Kidney (tissue), 14 donors: ENCODE measurements around the gene PHF2. TPM values are rescaled to one million over a fixed set of nuclear protein-coding genes. Genes with fewer than 3 reads are reported as not detected.

Experiments
- DNase-seq, 5 donors: peaks; one replicate each; pipeline ENCODE4 v3.0.0-alpha.2; 2013 to 2020
- FAIRE-seq: peaks from 2 replicates; lab custom pipeline; 2012; peaks lifted over from hg19 to GRCh38; lab: Jason Lieb, UNC
- H3K27ac ChIP-seq, 2 donors: one replicate each; pipeline ENCODE4 v1.7.0; 2013; ENCODE audit warnings: low read depth in 2 of 2, low read length in 2 of 2, inconsistent platforms in 1 of 2
- H3K27me3 ChIP-seq: one replicate; pipeline ENCODE4 v1.7.1; 2013; ENCODE audit warnings: low read length, inconsistent platforms; ENCODE audit not compliant: control insufficient read depth, insufficient read depth
- H3K36me3 ChIP-seq, 3 donors: one replicate each; pipeline versions ENCODE4 v1.7.0 to v1.7.1; 2013; ENCODE audit warnings: low read length in 3 of 3, control low read depth in 1 of 3, inconsistent platforms in 1 of 3; ENCODE audit not compliant: insufficient read depth in 3 of 3, control insufficient read depth in 2 of 3
- H3K4me1 ChIP-seq, 3 donors: one replicate each; pipeline versions ENCODE4 v1.7.0 to v1.7.1; 2013; ENCODE audit warnings: low read length in 3 of 3, inconsistent platforms in 1 of 3, low read depth in 1 of 3; ENCODE audit not compliant: control insufficient read depth in 2 of 3, insufficient read depth in 2 of 3
- H3K4me3 ChIP-seq, 3 donors: one replicate each; pipeline versions ENCODE4 v1.7.0 to v1.8.1; 2013; ENCODE audit warnings: low read length in 3 of 3, control low read depth in 1 of 3, inconsistent platforms in 1 of 3
- H3K9ac ChIP-seq, 3 donors: one replicate each; pipeline versions ENCODE4 v1.7.0 to v1.7.1; 2013; ENCODE audit warnings: low read length in 3 of 3, control low read depth in 1 of 3, inconsistent platforms in 1 of 3
- H3K9me3 ChIP-seq, 3 donors: one replicate each; pipeline versions ENCODE4 v1.7.0 to v1.7.1; 2013; ENCODE audit warnings: low read length in 3 of 3, control low read depth in 1 of 3, inconsistent platforms in 1 of 3; ENCODE audit not compliant: control insufficient read depth in 2 of 3, insufficient read depth in 1 of 3
- intact Hi-C: fragments of 100-400 bp; cut with DNase I; formaldehyde crosslinking; loops from one replicate; pipeline ENCODE4 v1.11.1; 2022
- polyA plus RNA-seq: library from polyadenylated mRNA; stranded (reverse); fragments of 350-450 nt; fragmentation: Illumina TruSeq; extraction: RNeasy Lipid Tissue Mini Kit (QIAGEN cat#74804); gene quantifications from one replicate; pipeline ENCODE4 v1.2.3, GENCODE V29; 2014; ENCODE audit warnings: low read depth, low replicate concordance; ENCODE audit not compliant: insufficient read depth
- total RNA-seq: library from RNA; stranded (reverse); fragmentation: NEBNext Ultra II Directional; extraction: Animal tissue kit (Norgen Biotek cat#: 25700); gene quantifications from one replicate; pipeline ENCODE4 v1.2.1, GENCODE V29; 2021
- TF ChIP-seq, protein P1 (sequence below): IDR thresholded peaks from 3 replicates; pipeline ENCODE4 v1.5.1; 2012; ENCODE audit warnings: mild to moderate bottlenecking, moderate library complexity, borderline replicate concordance; ENCODE audit not compliant: insufficient read depth; ENCODE audit errors: extremely low read depth
- donor health status: control.
- donor health status: control.
- donor health status: control.
- donor health status: control.
- donor health status: control.
- donor health status: DM: yes; HTN: yes; CAD: no.
- donor health status: Normal renal cell carcinoma (clear cell type).

PHF2 gene
- total and polyA plus RNA-seq, 2 donors from 2014 or later: 10.2 to 30.7 TPM

DNA sequence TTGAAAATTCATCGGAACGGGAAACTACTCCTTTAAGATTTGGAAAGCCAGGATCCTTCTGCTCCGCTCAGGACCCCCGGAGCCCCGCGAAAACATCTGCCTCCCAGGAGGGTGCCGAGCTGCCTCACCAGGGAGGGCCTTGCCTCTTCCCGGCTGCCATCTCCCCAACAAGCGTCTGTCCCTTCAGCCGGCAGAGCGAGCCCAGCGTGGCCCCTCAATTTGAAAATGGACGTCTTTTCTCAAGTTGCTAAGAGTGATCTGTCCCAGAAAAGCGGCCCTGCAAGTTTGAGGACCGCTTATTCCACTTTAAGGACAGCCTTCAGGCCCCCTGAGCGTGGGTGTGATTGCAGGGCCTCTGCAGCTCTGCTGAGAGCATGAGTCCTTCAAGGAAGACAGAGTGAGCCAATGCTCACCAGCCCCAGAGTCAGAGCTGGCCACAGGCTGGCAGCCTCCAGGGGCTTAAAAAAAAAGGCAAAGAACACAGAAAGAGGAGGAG, 101.3 kb downstream of the PHF2 start:
- no peaks in the 10 kb centered on the region for H3K9me3 ChIP-seq
- no peaks in the 10 kb centered on the region for H3K4me1 ChIP-seq
- H3K27ac ChIP-seq: no peak overlapping the region
- H3K36me3 ChIP-seq: peaks cover 0 to 8% (median 6%) of the 10 kb centered on the region in 3 donors
- FAIRE-seq: no peak
- H3K27me3 ChIP-seq: no peaks in the 10 kb centered on the region
- TF ChIP-seq, protein P1, sequence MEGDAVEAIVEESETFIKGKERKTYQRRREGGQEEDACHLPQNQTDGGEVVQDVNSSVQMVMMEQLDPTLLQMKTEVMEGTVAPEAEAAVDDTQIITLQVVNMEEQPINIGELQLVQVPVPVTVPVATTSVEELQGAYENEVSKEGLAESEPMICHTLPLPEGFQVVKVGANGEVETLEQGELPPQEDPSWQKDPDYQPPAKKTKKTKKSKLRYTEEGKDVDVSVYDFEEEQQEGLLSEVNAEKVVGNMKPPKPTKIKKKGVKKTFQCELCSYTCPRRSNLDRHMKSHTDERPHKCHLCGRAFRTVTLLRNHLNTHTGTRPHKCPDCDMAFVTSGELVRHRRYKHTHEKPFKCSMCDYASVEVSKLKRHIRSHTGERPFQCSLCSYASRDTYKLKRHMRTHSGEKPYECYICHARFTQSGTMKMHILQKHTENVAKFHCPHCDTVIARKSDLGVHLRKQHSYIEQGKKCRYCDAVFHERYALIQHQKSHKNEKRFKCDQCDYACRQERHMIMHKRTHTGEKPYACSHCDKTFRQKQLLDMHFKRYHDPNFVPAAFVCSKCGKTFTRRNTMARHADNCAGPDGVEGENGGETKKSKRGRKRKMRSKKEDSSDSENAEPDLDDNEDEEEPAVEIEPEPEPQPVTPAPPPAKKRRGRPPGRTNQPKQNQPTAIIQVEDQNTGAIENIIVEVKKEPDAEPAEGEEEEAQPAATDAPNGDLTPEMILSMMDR: no peak
- no peak overlapping the region for H3K4me3 ChIP-seq
- peak in 2 of 5 donors; percentile 3 to 63 for DNase-seq
- intact Hi-C loops: no loop called here
- H3K9ac ChIP-seq: no peak overlapping the region

DNA sequence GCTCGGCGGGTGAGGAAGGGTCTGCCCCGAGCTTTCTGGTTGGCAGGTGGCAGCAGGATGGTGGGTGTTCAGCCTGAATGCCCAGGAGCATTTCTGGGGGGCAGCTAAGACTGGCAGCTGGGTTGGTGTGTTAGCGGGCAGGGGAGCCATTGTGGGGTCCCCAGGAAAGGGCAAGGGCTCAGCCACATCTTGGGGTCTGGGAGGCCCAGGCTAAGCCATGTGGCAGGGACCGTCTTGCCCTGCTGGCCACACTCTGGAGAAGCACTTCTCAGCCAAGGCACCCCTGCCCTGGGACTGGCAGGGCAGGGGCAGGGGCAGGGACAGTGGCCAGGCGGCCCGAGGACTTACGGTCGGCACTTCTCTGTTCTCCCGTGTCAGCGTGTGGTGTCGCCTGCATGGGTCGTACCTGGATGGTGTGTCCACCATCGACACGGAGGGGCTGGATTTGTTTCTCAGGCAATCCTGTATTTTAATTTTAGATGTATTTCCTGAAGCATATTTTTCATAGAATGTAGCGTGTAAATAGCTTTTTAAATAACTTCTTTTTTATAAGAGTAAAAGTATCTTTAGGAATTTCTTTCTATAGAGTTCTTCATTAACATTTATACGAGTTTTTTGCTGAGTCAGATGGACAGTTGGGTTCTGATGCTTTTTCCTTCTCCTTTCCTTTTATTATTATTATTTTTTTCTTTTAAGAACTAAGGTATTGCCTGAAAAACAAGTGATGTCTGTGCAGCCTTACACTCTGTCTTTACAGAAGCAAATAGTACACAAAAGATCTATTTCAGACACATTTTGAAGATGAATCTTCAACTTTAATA, 102.0 kb downstream of the PHF2 start:
- Histone ChIP-seq H3K27ac (no peak overlapping the region), H3K27me3 (no peaks in the 10 kb centered on the region), H3K4me1 (no peaks in the 10 kb centered on the region), H3K36me3 (peaks cover 0 to 8% (median 6%) of the 10 kb centered on the region in 3 donors), H3K9ac (no peak overlapping the region), H3K4me3 (no peak overlapping the region), H3K9me3 (no peaks in the 10 kb centered on the region)
- FAIRE-seq (no peak), DNase-seq (peak in 3 of 5 donors; percentile 3 to 64 (median 34))
- intact Hi-C loops: no loop called here
- TF ChIP-seq, protein P1: no peak

DNA sequence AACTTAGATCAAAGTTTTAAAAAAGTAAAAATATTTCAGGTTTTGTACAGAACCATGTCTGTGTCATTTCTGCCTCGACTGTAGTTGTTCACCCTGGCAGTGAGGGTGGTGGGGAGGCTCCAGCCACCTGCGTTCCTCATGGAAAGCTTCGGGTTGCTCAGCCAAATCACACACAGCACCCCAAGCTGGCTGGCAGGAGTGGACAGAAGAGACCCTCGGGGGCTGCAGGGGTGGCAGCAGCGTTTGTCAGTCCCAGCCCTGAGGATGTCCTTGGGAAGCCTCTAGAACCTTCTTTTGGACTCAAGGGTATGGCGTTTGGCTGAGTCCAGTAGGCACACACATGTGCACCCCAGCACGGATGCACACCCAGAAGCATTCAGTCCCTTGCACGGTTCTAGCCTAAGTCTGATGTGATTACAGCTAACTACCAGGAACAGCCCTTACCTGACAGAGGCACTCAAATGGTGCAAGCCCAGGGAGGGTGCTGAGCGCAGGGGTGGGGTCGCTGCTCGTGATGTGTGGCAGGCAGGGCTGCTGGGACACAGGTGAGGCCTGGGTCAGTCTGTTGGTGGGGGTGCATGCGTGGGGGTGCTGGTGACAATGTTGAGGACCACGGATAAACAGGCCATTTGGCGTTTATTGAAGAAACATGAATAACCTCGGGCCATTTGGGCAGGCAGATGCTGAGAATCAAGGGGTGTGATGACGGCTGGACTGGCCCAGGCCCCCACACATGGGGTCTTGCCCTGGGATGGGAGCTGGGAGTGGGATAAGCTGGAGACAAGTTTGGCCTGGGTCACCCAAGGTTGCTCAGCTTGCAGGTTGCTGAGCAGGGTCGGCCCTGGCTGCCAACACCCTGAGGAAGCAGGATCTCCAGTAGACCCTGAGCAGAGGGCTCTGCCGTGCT, 103.4 kb downstream of the PHF2 start:
- Histone ChIP-seq H3K36me3 (peaks cover 0 to 8% (median 6%) of the 10 kb centered on the region in 3 donors), H3K9ac (no peak overlapping the region), H3K9me3 (no peaks in the 10 kb centered on the region), H3K27ac (no peak overlapping the region), H3K27me3 (no peaks in the 10 kb centered on the region), H3K4me3 (no peak overlapping the region), H3K4me1 (no peaks in the 10 kb centered on the region)
- TF ChIP-seq, protein P1: no peak
- intact Hi-C loops: loop anchor here (10.0 kb wide), 1 partner anchor 285 kb away; no protein-coding TSS in a partner anchor
- peak in 2 of 5 donors; percentile 8 to 45 for DNase-seq
- FAIRE-seq: no peak
